Esophagus muscularis mucosa (tissue), 3 donors: ENCODE data around the gene CLN3.

ENCODE experiments used
- CTCF ChIP-seq, 3 experiments: fragments of 200-600 bp in 2 of 3; fragments of 450-650 bp in 1 of 3; sonication (generic) in 2 of 3; IDR thresholded peaks; one replicate each; pipeline ENCODE4 v1.5.1; 2017 to 2019; ENCODE audit warnings: antibody characterized with exemption in 3 of 3, mild to moderate bottlenecking in 2 of 3, moderate library complexity in 1 of 3
- EP300 ChIP-seq: sonication (generic); formaldehyde crosslinking; IDR thresholded peaks from one replicate; pipeline ENCODE4 v1.6.1; 2017; ENCODE audit warnings: antibody characterized with exemption

- TF ChIP-seq EP300 (no peak), CTCF (IDR thresholded peaks at IDR 0.05) (no peak)
Measured at GRCh38 chr16:28526201-28527099, 34.6 kb upstream of the CLN3 start.
